22Rv1 (cell line): ENCODE measurements around the gene CCDC188.

Experiments used
- ZFX ChIP-seq: fragments of 450-650 bp; IDR thresholded peaks from 2 replicates; pipeline ENCODE4 v1.6.1; 2017; ENCODE audit warnings: antibody characterized with exemption, borderline replicate concordance
- TF ChIP-seq, protein P1 (sequence below): fragments of 450-650 bp; IDR thresholded peaks from 2 replicates; pipeline ENCODE4 v1.5.1; 2017; ENCODE audit warnings: mild to moderate bottlenecking

- TF ChIP-seq, protein P1, sequence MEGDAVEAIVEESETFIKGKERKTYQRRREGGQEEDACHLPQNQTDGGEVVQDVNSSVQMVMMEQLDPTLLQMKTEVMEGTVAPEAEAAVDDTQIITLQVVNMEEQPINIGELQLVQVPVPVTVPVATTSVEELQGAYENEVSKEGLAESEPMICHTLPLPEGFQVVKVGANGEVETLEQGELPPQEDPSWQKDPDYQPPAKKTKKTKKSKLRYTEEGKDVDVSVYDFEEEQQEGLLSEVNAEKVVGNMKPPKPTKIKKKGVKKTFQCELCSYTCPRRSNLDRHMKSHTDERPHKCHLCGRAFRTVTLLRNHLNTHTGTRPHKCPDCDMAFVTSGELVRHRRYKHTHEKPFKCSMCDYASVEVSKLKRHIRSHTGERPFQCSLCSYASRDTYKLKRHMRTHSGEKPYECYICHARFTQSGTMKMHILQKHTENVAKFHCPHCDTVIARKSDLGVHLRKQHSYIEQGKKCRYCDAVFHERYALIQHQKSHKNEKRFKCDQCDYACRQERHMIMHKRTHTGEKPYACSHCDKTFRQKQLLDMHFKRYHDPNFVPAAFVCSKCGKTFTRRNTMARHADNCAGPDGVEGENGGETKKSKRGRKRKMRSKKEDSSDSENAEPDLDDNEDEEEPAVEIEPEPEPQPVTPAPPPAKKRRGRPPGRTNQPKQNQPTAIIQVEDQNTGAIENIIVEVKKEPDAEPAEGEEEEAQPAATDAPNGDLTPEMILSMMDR = no peak
- TF ChIP-seq ZFX = no peak
Observed at GRCh38 chr22:20167643-20168322, 16.9 kb upstream of the CCDC188 start.
